ENCODE measurements around the gene SLC6A5. TPM values are rescaled to one million over a fixed set of nuclear protein-coding genes. Genes with fewer than 3 reads are reported as not detected.

The SLC6A5 gene
- total and polyA plus RNA-seq, 2 of the 4 experiments (the other 2 are of a cell fraction): not detected

DNA sequence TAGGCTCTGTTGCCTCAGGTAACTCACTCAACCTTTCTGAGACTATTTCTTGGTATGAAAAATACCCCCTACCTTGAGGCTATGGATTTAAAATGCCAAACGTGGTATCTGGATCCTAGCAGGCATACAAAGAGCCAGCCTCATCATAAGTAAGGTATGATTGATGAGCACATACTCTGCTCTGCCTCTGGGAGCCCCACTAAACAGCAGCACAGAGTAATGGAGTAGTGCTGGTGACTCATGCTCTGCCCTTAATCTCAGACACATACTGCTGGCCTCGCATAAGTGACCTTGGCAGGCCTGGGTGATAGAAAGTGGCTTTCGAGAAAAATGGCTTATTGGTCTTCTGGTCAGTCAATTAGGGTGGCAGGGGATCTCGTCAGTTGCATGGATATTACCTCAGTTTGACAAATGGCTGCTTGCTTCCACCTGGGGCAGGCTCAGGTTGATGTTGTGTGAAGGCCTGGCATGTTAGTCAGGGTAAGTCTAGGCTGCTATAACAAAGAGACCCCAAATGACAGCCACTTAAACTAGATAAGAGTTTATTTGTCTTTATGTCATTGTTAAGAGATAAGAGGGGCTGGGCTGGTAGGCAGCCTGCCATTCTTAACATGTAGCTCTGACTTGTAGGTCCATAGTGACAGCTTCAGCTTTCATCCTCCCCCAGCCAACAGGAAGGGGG lies 15.2 kb upstream of the SLC6A5 start:
- ChIA-PET CTCF (no interaction called here), POLR2A (ENCODE audit: unreplicated experiment) (no interaction called here)
- H3K27me3 ChIP-seq (ENCODE audit: control insufficient read depth, insufficient read depth, low read length): no peaks in the 10 kb centered on the region
- no peak overlapping the region for H2AK9ac ChIP-seq (replicated peaks; ENCODE audit: low read depth, low read length, poor library complexity)
- no TSS peak for BruUV-seq (replicated peaks)
- H3K36me3 ChIP-seq (ENCODE audit: control insufficient read depth, insufficient read depth, low read length): no peaks in the 10 kb centered on the region
- H3K4me1 ChIP-seq (ENCODE audit: control insufficient read depth, insufficient read depth, low read length): no peaks in the 10 kb centered on the region
- intact Hi-C loops (cut with micrococcal nuclease) (no loop called here), dilution Hi-C loops (cut with HindIII; ENCODE audit: low sequenced_read_pairs, unreplicated experiment) (no loop called here), in situ Hi-C loops (cut with MboI; ENCODE audit: low sequenced_read_pairs) (no loop called here)
- no peak overlapping the region for H3K14ac ChIP-seq (replicated peaks; ENCODE audit: low read depth, low read length)
- no peak overlapping the region for H3K56ac ChIP-seq (ENCODE audit: extremely low read depth, insufficient read depth, low read length)
- H3K9me1 ChIP-seq (ENCODE audit: insufficient read depth, low read length): no peaks in the 10 kb centered on the region
- H3K9me3 ChIP-seq (ENCODE audit: control insufficient read depth, insufficient read depth, low read length): no peaks in the 10 kb centered on the region
- no peak overlapping the region for H3K4ac ChIP-seq (ENCODE audit: low read depth, low read length)
- no peak overlapping the region for H3K4me2 ChIP-seq (ENCODE audit: low read depth, low read length)
- DNase-seq (no peak), ATAC-seq (ENCODE audit: low read depth) (no peak)
- H3K23ac ChIP-seq (ENCODE audit: low read depth, low read length): no peak overlapping the region
- no peak overlapping the region for H4K5ac ChIP-seq (ENCODE audit: low read depth, low read length)
- H2BK15ac ChIP-seq (ENCODE audit: low read depth, low read length): no peak overlapping the region
- no peak for TF ChIP-seq MAZ (IDR thresholded peaks at IDR 0.05; ENCODE audit: borderline replicate concordance, low read depth, low read length)
- no peak for TF ChIP-seq RAD21 (IDR thresholded peaks at IDR 0.05; ENCODE audit: low read length)
- TF ChIP-seq MXI1 (IDR thresholded peaks at IDR 0.05; ENCODE audit: borderline replicate concordance, low read depth, low read length): no peak
- no peak for TF ChIP-seq RFX5 (IDR thresholded peaks at IDR 0.05; ENCODE audit: low read depth, low read length)
- TF ChIP-seq CHD1 (IDR thresholded peaks at IDR 0.05; ENCODE audit: low read depth, low read length): no peak
- TF ChIP-seq CEBPB (IDR thresholded peaks at IDR 0.05; ENCODE audit: low read depth, low read length): no peak
- no peak for TF ChIP-seq MAFK (IDR thresholded peaks at IDR 0.05; ENCODE audit: low read depth, low read length)
- no peak for TF ChIP-seq SMC3 (IDR thresholded peaks at IDR 0.05; ENCODE audit: low read depth, low read length)
- TF ChIP-seq RCOR1 (IDR thresholded peaks at IDR 0.05; ENCODE audit: insufficient replicate concordance, low read length): no peak
- TF ChIP-seq, protein P1, sequence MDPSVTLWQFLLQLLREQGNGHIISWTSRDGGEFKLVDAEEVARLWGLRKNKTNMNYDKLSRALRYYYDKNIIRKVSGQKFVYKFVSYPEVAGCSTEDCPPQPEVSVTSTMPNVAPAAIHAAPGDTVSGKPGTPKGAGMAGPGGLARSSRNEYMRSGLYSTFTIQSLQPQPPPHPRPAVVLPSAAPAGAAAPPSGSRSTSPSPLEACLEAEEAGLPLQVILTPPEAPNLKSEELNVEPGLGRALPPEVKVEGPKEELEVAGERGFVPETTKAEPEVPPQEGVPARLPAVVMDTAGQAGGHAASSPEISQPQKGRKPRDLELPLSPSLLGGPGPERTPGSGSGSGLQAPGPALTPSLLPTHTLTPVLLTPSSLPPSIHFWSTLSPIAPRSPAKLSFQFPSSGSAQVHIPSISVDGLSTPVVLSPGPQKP (IDR thresholded peaks at IDR 0.05; ENCODE audit: borderline replicate concordance, low read depth, low read length): no peak
- no peak for TF ChIP-seq BHLHE40 (IDR thresholded peaks at IDR 0.05; ENCODE audit: low read depth, low read length)
- TF ChIP-seq FOS (IDR thresholded peaks at IDR 0.05; ENCODE audit: low read depth, low read length): no peak
- TF ChIP-seq, protein P2, sequence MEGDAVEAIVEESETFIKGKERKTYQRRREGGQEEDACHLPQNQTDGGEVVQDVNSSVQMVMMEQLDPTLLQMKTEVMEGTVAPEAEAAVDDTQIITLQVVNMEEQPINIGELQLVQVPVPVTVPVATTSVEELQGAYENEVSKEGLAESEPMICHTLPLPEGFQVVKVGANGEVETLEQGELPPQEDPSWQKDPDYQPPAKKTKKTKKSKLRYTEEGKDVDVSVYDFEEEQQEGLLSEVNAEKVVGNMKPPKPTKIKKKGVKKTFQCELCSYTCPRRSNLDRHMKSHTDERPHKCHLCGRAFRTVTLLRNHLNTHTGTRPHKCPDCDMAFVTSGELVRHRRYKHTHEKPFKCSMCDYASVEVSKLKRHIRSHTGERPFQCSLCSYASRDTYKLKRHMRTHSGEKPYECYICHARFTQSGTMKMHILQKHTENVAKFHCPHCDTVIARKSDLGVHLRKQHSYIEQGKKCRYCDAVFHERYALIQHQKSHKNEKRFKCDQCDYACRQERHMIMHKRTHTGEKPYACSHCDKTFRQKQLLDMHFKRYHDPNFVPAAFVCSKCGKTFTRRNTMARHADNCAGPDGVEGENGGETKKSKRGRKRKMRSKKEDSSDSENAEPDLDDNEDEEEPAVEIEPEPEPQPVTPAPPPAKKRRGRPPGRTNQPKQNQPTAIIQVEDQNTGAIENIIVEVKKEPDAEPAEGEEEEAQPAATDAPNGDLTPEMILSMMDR (conservative IDR thresholded peaks at IDR 0.05; ENCODE audit: low read depth, low read length): no peak
- TF ChIP-seq NFE2L2 (IDR thresholded peaks at IDR 0.05; ENCODE audit: low read depth, low read length): no peak
- TF ChIP-seq, protein P3, sequence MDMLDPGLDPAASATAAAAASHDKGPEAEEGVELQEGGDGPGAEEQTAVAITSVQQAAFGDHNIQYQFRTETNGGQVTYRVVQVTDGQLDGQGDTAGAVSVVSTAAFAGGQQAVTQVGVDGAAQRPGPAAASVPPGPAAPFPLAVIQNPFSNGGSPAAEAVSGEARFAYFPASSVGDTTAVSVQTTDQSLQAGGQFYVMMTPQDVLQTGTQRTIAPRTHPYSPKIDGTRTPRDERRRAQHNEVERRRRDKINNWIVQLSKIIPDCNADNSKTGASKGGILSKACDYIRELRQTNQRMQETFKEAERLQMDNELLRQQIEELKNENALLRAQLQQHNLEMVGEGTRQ (IDR thresholded peaks at IDR 0.05; ENCODE audit: low read depth, low read length): no peak
- TF ChIP-seq POLR2A (IDR thresholded peaks at IDR 0.05; ENCODE audit: low read depth, low read length): no peak
- H2AFZ ChIP-seq (replicated peaks; ENCODE audit: low read length, poor library complexity): no peak overlapping the region
- no peak overlapping the region for H2AK5ac ChIP-seq (ENCODE audit: low read depth, low read length)
- H2BK20ac ChIP-seq (ENCODE audit: low read depth, low read length): no peak overlapping the region
- H2BK120ac ChIP-seq (ENCODE audit: low read depth, low read length): no peak overlapping the region
- no peak overlapping the region for H3K9ac ChIP-seq (ENCODE audit: low read depth, low read length)
- H4K91ac ChIP-seq (ENCODE audit: insufficient read depth, low read depth, low read length): no peak overlapping the region
- no peak overlapping the region for H3K27ac ChIP-seq (ENCODE audit: insufficient read depth, low read length)
- no peaks in the 10 kb centered on the region for H3K79me1 ChIP-seq (ENCODE audit: low read depth in 1 of 2, low read length in 2 of 2)
- no peaks in the 10 kb centered on the region for H4K20me1 ChIP-seq (ENCODE audit: insufficient read depth, low read length)
- no peak overlapping the region for H2BK5ac ChIP-seq (ENCODE audit: low read depth, low read length, poor library complexity, severe bottlenecking)
- no peak overlapping the region for H3K18ac ChIP-seq (ENCODE audit: low read depth, low read length)
- WGBS, 2 experiments (ENCODE audit: extremely low coverage in 2 of 2, insufficient read length in 1 of 2): 0% methylated on average over 1 of the region's 4 CpGs; no CpG with 5 or more reads in 1 of the 2 experiments
- no peak overlapping the region for H3K4me3 ChIP-seq (ENCODE audit: insufficient read depth, low read depth, low read length)
- H4K8ac ChIP-seq (ENCODE audit: low read depth in 2 of 2, low read length in 2 of 2): no peak overlapping the region

All from IMR-90 (cell line).